ENCODE data around the gene TMEM145.

DNA sequence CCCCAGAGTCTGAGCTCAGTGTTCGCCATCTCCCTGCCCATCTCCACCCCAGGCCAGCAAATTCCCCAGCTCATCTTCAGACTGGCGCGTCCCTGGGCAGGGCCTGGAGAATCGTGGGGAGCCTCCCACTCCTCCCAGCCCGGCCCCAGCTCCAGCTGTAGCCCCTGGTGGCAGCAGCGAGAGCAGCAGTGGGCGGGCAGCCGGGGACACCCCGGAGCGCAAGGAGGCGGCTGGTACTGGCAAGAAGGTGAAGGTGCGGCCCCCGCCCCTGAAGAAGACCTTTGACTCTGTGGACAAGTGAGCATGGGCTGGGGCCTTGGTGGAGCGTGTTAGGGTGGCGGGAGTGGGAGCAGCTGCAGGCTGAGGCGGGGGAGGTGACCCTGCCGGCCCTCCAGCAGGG is 19.6 kb upstream of the TMEM145 start:
- TF ChIP-seq EP300 (conservative IDR thresholded peaks at IDR 0.05; ENCODE audit: poor library complexity, severe bottlenecking) (no peak), EZH2 (IDR thresholded peaks at IDR 0.05; ENCODE audit: borderline replicate concordance, insufficient read depth, low read length, poor library complexity, severe bottlenecking) (no peak), CTCF (IDR thresholded peaks at IDR 0.05; ENCODE audit: poor library complexity, severe bottlenecking) (no peak)
